ENCODE measurements around the gene MAP2K2.

- TF ChIP-seq EZH2 (IDR thresholded peaks at IDR 0.05; ENCODE audit: insufficient read depth, poor library complexity, severe bottlenecking): no peak
- no peak for TF ChIP-seq EZH2phosphoT487 (IDR thresholded peaks at IDR 0.05; ENCODE audit: insufficient read depth, low read depth)
Measured at GRCh38 chr19:4119763-4120162, 4.2 kb downstream of the MAP2K2 start.

Measured in GM23248 (cell line).